Hypothalamus (tissue), 51 donors: ENCODE results near the gene TMEM179.
"Not testable (repeated sequence)": the region's sequence is repeated elsewhere in the genome, so short reads cannot be mapped to it uniquely, and the experiment has no call there.

Source experiments
- DNase-seq, 51 donors: peaks; one replicate each; lab custom pipeline; 2025; lab: John Stamatoyannopoulos, UW

The TMEM179 gene

GRCh38 chr14:104638927-104639450 is 34.4 kb upstream of the TMEM179 start:
- no peak for DNase-seq

GRCh38 chr14:104638190-104638589 is 33.6 kb upstream of the TMEM179 start:
- no peak for DNase-seq

GRCh38 chr14:104637546-104638003 is 33.0 kb upstream of the TMEM179 start:
- no peak for DNase-seq

GRCh38 chr14:104636846-104637545 is 32.4 kb upstream of the TMEM179 start:
- not testable (repeated sequence) for DNase-seq

GRCh38 chr14:104636131-104636530 is 31.6 kb upstream of the TMEM179 start:
- no peak for DNase-seq

- no peak for DNase-seq
Observed at GRCh38 chr14:104635717-104636116, 31.1 kb upstream of the TMEM179 start.

GRCh38 chr14:104634886-104635570 is 30.5 kb upstream of the TMEM179 start:
- no peak for DNase-seq

- DNase-seq, result no peak
Observed at GRCh38 chr14:104634138-104634760, 29.7 kb upstream of the TMEM179 start.

- DNase-seq, result peak in 29 of 51 donors; percentile 14 to 79 (median 48)
Observed at GRCh38 chr14:104633276-104634137, 28.9 kb upstream of the TMEM179 start.

- no peak for DNase-seq
Observed at GRCh38 chr14:104632781-104633180, 28.2 kb upstream of the TMEM179 start.

GRCh38 chr14:104624939-104625338 is 20.4 kb upstream of the TMEM179 start:
- no peak for DNase-seq

- no peak for DNase-seq
Observed at GRCh38 chr14:104614126-104614812, 9.7 kb upstream of the TMEM179 start.

GRCh38 chr14:104611881-104612280 is 7.3 kb upstream of the TMEM179 start:
- DNase-seq, result no peak

GRCh38 chr14:104610749-104611310 is 6.3 kb upstream of the TMEM179 start:
- no peak for DNase-seq

GRCh38 chr14:104609666-104610065 is 5.1 kb upstream of the TMEM179 start:
- no peak for DNase-seq

GRCh38 chr14:104603711-104604401 is 716 bp downstream of the TMEM179 start:
- DNase-seq, result no peak

GRCh38 chr14:104602933-104603325 is 1.6 kb downstream of the TMEM179 start:
- no peak for DNase-seq

- DNase-seq, result no peak
Observed at GRCh38 chr14:104602315-104602932, 2.1 kb downstream of the TMEM179 start.
